Measurements from ENCODE around the gene UVSSA.

- no peak for TF ChIP-seq SUZ12 (IDR thresholded peaks at IDR 0.05; ENCODE audit: extremely low read depth, insufficient read depth, insufficient read length)
- TF ChIP-seq YY1 (IDR thresholded peaks at IDR 0.05; ENCODE audit: insufficient read depth, insufficient read length): no peak
- no peak for TF ChIP-seq ZNF274 (IDR thresholded peaks at IDR 0.05; ENCODE audit: low read depth, low read length)
These were observed 22.1 kb downstream of the UVSSA start for GRCh38 chr4:1369091-1369450.

Measured in NT2/D1 (cell line).